ENCODE data around the gene ARHGEF12.

DNA sequence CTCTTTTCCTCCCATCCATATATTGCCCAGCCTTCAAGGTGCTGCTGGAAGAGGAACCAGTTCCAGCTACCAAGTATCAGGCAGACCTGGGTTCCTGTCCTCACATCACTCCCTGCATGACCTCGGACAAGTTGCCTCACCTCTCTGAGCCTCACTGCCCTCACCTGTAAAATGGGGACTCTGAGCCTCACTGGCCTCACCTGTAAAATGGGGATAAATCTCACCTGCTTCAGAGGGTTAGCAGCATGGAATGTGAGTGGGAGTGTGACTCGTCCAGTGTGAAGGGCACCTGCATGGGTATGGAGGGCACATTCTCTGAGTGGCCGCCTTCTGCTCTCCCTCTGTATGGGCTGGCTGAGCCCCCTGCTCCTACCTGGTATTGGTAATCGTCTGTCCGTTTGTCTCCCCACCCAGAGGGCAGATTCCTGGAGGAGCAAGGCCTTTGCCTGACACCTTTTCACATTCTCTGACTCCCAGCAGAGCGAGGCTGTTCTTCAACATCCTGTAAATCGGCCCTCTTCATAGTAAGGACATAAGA is 179.0 kb downstream of the ARHGEF12 start:
- TF ChIP-seq EZH2 (IDR thresholded peaks at IDR 0.05) (no peak), POLR2AphosphoS5 (IDR thresholded peaks at IDR 0.05; ENCODE audit: borderline replicate concordance, low read depth, low read length) (no peak), FOXP2 (optimal IDR thresholded peaks at IDR 0.05; ENCODE audit: control extremely low read depth, extremely low read length, insufficient read depth) (no peak)

Data from SK-N-MC (cell line).